ENCODE measurements around the gene MOCOS.

GRCh38 chr18:36185157-36185556 lies 2.1 kb upstream of the MOCOS start:
- TF ChIP-seq POLR2AphosphoS5 (IDR thresholded peaks at IDR 0.05; ENCODE audit: low read depth, low read length) (no peak), BRCA1 (CRISPR knock-in tag; IDR thresholded peaks at IDR 0.05) (no peak), ZNF660 (CRISPR knock-in tag; IDR thresholded peaks at IDR 0.05; ENCODE audit: borderline replicate concordance, low read depth) (no peak), NRL (CRISPR knock-in tag; IDR thresholded peaks at IDR 0.05; ENCODE audit: borderline replicate concordance) (no peak), ZBTB3 (CRISPR knock-in tag; IDR thresholded peaks at IDR 0.05; ENCODE audit: borderline replicate concordance, low read depth) (no peak)
